NCI-H187 (cell line): ENCODE measurements around the gene SYS1.

Source experiments
- DNase-seq, 2 experiments: peaks; one replicate each; lab custom pipeline; 2025; lab: John Stamatoyannopoulos, UW

Gene SYS1

DNA sequence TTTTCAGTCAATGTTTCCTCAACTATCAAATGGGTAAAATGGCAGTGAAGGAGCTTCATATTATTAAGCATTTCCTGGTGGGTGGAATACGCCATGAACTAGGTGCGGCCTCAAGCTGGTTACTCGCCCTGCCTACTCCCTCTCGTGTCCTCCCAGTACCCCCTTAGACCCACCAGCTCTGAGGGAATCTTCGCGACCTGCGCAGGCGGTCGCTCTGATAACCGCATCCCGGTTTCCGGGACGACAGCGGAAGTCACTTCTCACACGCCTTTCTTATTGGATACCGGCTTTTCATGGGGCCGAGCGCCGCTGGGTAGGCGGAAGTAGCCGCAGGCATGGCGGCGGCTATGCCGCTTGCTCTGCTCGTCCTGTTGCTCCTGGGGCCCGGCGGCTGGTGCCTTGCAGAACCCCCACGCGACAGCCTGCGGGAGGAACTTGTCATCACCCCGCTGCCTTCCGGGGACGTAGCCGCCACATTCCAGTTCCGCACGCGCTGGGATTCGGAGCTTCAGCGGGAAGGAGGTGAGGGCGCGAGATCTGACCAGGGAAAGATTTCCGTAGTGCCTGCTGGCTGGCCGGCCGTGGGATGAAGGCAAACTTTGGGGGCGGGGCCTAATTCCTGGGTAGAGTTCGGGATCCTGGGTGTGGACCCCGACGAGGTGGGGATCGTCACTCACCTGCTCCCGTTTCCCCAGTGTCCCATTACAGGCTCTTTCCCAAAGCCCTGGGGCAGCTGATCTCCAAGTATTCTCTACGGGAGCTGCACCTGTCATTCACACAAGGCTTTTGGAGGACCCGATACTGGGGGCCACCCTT, 53.1 kb downstream of the SYS1 start, which contains the start of gene PIGT:
TSS of gene PIGT (plus strand) at position 320 of the 816 bp plus-strand sequence. CDS start at position 336, 16 bp downstream.
- peak; percentile 44 to 47 for DNase-seq

- no peak for DNase-seq
Measured at GRCh38 chr20:45416917-45417316, 54.0 kb downstream of the SYS1 start.
